HG02840 (cell line): ENCODE results near the gene RPTOR.

Experiments used
- ATAC-seq: cut with Tn5 transposase; IDR thresholded peaks from one replicate; pipeline ENCODE4 v1.9.1; 2021; ENCODE audit warnings: mild to moderate bottlenecking, moderate library complexity, moderate number of reproducible peaks; ENCODE audit not compliant: unreplicated experiment, low FRiP score

Gene RPTOR

GRCh38 chr17:80970762-80971703 lies 426.4 kb downstream of the RPTOR start:
- no peak for ATAC-seq

GRCh38 chr17:80971704-80972304 lies 427.2 kb downstream of the RPTOR start:
- no peak for ATAC-seq

GRCh38 chr17:80976701-80977100 lies 432.1 kb downstream of the RPTOR start:
- ATAC-seq: no peak

GRCh38 chr17:80977172-80977571 lies 432.5 kb downstream of the RPTOR start:
- ATAC-seq: no peak

- ATAC-seq: no peak
Observed at GRCh38 chr17:80978499-80979497, 434.2 kb downstream of the RPTOR start.

- ATAC-seq: no peak
Observed at GRCh38 chr17:80979547-80980378, 435.1 kb downstream of the RPTOR start.

GRCh38 chr17:80980397-80981061 lies 435.9 kb downstream of the RPTOR start:
- ATAC-seq: no peak

GRCh38 chr17:80981062-80981902 lies 436.6 kb downstream of the RPTOR start:
- no peak for ATAC-seq

- ATAC-seq: no peak
Observed at GRCh38 chr17:80981929-80982425, 437.3 kb downstream of the RPTOR start.

- no peak for ATAC-seq
Observed at GRCh38 chr17:80982426-80982974, 437.9 kb downstream of the RPTOR start.

GRCh38 chr17:80983545-80983944 lies 438.9 kb downstream of the RPTOR start:
- ATAC-seq: no peak

- no peak for ATAC-seq
Observed at GRCh38 chr17:80984749-80985148, 440.1 kb downstream of the RPTOR start.

- no peak for ATAC-seq
Observed at GRCh38 chr17:80986046-80986445, 441.4 kb downstream of the RPTOR start.

- no peak for ATAC-seq
Observed at GRCh38 chr17:80986816-80987475, 442.3 kb downstream of the RPTOR start.

- no peak for ATAC-seq
Observed at GRCh38 chr17:80987941-80988461, 443.4 kb downstream of the RPTOR start.

GRCh38 chr17:80989586-80989913 lies 444.9 kb downstream of the RPTOR start:
- ATAC-seq: no peak

GRCh38 chr17:80990921-80991644 lies 446.4 kb downstream of the RPTOR start:
- ATAC-seq: no peak
